Karpas-422 (cell line): ENCODE results near the gene DEXI. TPM values are rescaled to one million over a fixed set of nuclear protein-coding genes. Genes with fewer than 3 reads are reported as not detected.

Experiments
- DNase-seq: peaks from one replicate; pipeline ENCODE4 v3.0.0-alpha.2; 2015
- H2AFZ ChIP-seq: fragments of 200-600 bp; sonication (generic); 2 replicates; pipeline ENCODE4 v1.6.1; 2014; ENCODE audit warnings: antibody characterized with exemption, low read length, mixed read lengths
- H3K27ac ChIP-seq: fragments of 200-600 bp; sonication (generic); 2 replicates; pipeline ENCODE4 v1.5.1; 2014; ENCODE audit warnings: mild to moderate bottlenecking, low read length, moderate library complexity
- H3K27me3 ChIP-seq: fragments of 200-600 bp; sonication (generic); 2 replicates; pipeline ENCODE4 v1.6.1; 2014; ENCODE audit warnings: low read length, mixed read lengths
- H3K36me3 ChIP-seq: fragments of 200-600 bp; sonication (generic); 2 replicates; pipeline ENCODE4 v1.6.1; 2014; ENCODE audit warnings: low read length, mixed read lengths; ENCODE audit not compliant: insufficient read depth
- H3K4me1 ChIP-seq: fragments of 200-600 bp; sonication (generic); 2 replicates; pipeline ENCODE4 v1.6.1; 2014; ENCODE audit warnings: mild to moderate bottlenecking, low read length, mixed read lengths
- H3K4me2 ChIP-seq: fragments of 200-600 bp; sonication (generic); 2 replicates; pipeline ENCODE4 v1.6.1; 2014; ENCODE audit warnings: low read length, low read depth, mild to moderate bottlenecking; ENCODE audit not compliant: poor library complexity, severe bottlenecking
- H3K4me3 ChIP-seq: fragments of 200-600 bp; sonication (generic); 2 replicates; pipeline ENCODE4 v1.5.1; 2014; ENCODE audit warnings: mild to moderate bottlenecking, antibody characterized with exemption, low read length, mixed read lengths
- H3K79me2 ChIP-seq: fragments of 200-600 bp; sonication (generic); 2 replicates; pipeline ENCODE4 v1.6.1; 2014; ENCODE audit warnings: mild to moderate bottlenecking, low read length, mixed read lengths
- H3K9ac ChIP-seq: fragments of 200-600 bp; sonication (generic); 2 replicates; pipeline ENCODE4 v1.6.0; 2014; ENCODE audit warnings: low read length
- H3K9me2 ChIP-seq: fragments of 200-600 bp; sonication (generic), shearing (Covaris generic); replicated peaks from 2 replicates; pipeline ENCODE4 v1.6.0; 2014; ENCODE audit warnings: mild to moderate bottlenecking, low read length, moderate library complexity; ENCODE audit not compliant: insufficient read depth
- H3K9me3 ChIP-seq: fragments of 300-700, 200-600 bp; sonication (generic); 2 replicates; pipeline ENCODE4 v1.6.1; 2014; ENCODE audit warnings: low read length, mixed read lengths
- H4K20me1 ChIP-seq: fragments of 200-600 bp; sonication (generic); 2 replicates; pipeline ENCODE4 v1.6.1; 2014; ENCODE audit warnings: mild to moderate bottlenecking, antibody characterized with exemption, low read length, low read depth; ENCODE audit not compliant: insufficient read depth
- total RNA-seq: library from RNA; depleted of rRNA; stranded (reverse); fragments of >200 nt; shearing (Covaris generic); gene quantifications from 2 replicates; pipeline ENCODE4 v1.2.3, GENCODE V29; 2014; ENCODE audit warnings: low replicate concordance

DEXI gene
- total RNA-seq, 1 experiment from 2014 or later, result 40.7 TPM

GRCh38 chr16:10951026-10951425 is 8.8 kb upstream of the DEXI start:
- Histone ChIP-seq H3K4me3 (no peak overlapping the region), H3K9me3 (no peaks in the 10 kb centered on the region), H2AFZ (no peak overlapping the region), H3K36me3 (no peaks in the 10 kb centered on the region), H3K4me1 (peaks cover 34% of the 10 kb centered on the region), H4K20me1 (peaks cover 58% of the 10 kb centered on the region), H3K4me2 (no peak overlapping the region), H3K9me2 (no peaks in the 10 kb centered on the region), H3K27me3 (no peaks in the 10 kb centered on the region), H3K79me2 (peaks cover 2% of the 10 kb centered on the region; the same call in 1 of the 2 replicates), H3K9ac (no peak overlapping the region), H3K27ac (no peak overlapping the region)
- DNase-seq, result no peak

GRCh38 chr16:10950393-10950792 is 8.1 kb upstream of the DEXI start:
- no peaks in the 10 kb centered on the region for H3K9me3 ChIP-seq
- H3K9me2 ChIP-seq, result no peaks in the 10 kb centered on the region
- no peak overlapping the region for H3K4me2 ChIP-seq
- no peak overlapping the region for H3K4me3 ChIP-seq
- no peak overlapping the region for H3K27ac ChIP-seq
- H3K79me2 ChIP-seq, result peaks cover 8% of the 10 kb centered on the region; the same call in 1 of the 2 replicates
- H2AFZ ChIP-seq, result no peak overlapping the region
- no peaks in the 10 kb centered on the region for H3K36me3 ChIP-seq
- H3K27me3 ChIP-seq, result no peaks in the 10 kb centered on the region
- no peak for DNase-seq
- H4K20me1 ChIP-seq, result peaks cover 52% of the 10 kb centered on the region
- peaks cover 41% of the 10 kb centered on the region for H3K4me1 ChIP-seq
- H3K9ac ChIP-seq, result no peak overlapping the region

GRCh38 chr16:10949424-10949970 is 7.2 kb upstream of the DEXI start:
- Histone ChIP-seq H3K9me2 (no peaks in the 10 kb centered on the region), H3K4me3 (no peak overlapping the region; the same call in 1 of the 2 replicates), H3K79me2 (peaks cover 6% of the 10 kb centered on the region; the same call in 1 of the 2 replicates), H3K4me1 (peaks cover 45% of the 10 kb centered on the region), H3K9ac (no peak overlapping the region), H4K20me1 (peaks cover 43% of the 10 kb centered on the region), H3K9me3 (no peaks in the 10 kb centered on the region), H3K27me3 (no peaks in the 10 kb centered on the region), H3K4me2 (peak overlapping the region; percentile 56), H2AFZ (no peak overlapping the region), H3K27ac (no peak overlapping the region), H3K36me3 (no peaks in the 10 kb centered on the region)
- peak; percentile 95 for DNase-seq

- no peak overlapping the region for H3K4me2 ChIP-seq
- H3K4me1 ChIP-seq, result peaks cover 56% of the 10 kb centered on the region
- H3K9me3 ChIP-seq, result no peaks in the 10 kb centered on the region
- no peak overlapping the region for H3K4me3 ChIP-seq
- peaks cover 6% of the 10 kb centered on the region; the same call in 1 of the 2 replicates for H3K79me2 ChIP-seq
- H3K36me3 ChIP-seq, result no peaks in the 10 kb centered on the region
- no peak overlapping the region for H2AFZ ChIP-seq
- DNase-seq, result no peak
- H3K9me2 ChIP-seq, result no peaks in the 10 kb centered on the region
- no peaks in the 10 kb centered on the region for H3K27me3 ChIP-seq
- no peak overlapping the region for H3K27ac ChIP-seq
- H4K20me1 ChIP-seq, result peaks cover 28% of the 10 kb centered on the region
- no peak overlapping the region for H3K9ac ChIP-seq
Measured at GRCh38 chr16:10947211-10947787, 5.0 kb upstream of the DEXI start.

GRCh38 chr16:10946308-10946707 is 4.0 kb upstream of the DEXI start:
- H3K79me2 ChIP-seq, result peaks cover 10% of the 10 kb centered on the region
- H3K4me1 ChIP-seq, result peaks cover 56% of the 10 kb centered on the region
- H3K27me3 ChIP-seq, result no peaks in the 10 kb centered on the region
- H3K4me2 ChIP-seq, result peak overlapping the region; percentile 90
- peaks cover 21% of the 10 kb centered on the region for H4K20me1 ChIP-seq
- no peak overlapping the region for H3K4me3 ChIP-seq
- H3K9me3 ChIP-seq, result no peaks in the 10 kb centered on the region
- DNase-seq, result no peak
- H2AFZ ChIP-seq, result no peak overlapping the region
- no peak overlapping the region for H3K9ac ChIP-seq
- no peaks in the 10 kb centered on the region for H3K9me2 ChIP-seq
- no peaks in the 10 kb centered on the region for H3K36me3 ChIP-seq
- H3K27ac ChIP-seq, result no peak overlapping the region

GRCh38 chr16:10945065-10945787 is 3.0 kb upstream of the DEXI start:
- DNase-seq, result no peak
- H3K9ac ChIP-seq, result peak overlapping the region; percentile 92
- peak overlapping the region; percentile 90 for H3K4me2 ChIP-seq
- 0 out of 2 replicates have a peak, but pooled peaks cover under 1% of the 10 kb centered on the region for H3K36me3 ChIP-seq
- H2AFZ ChIP-seq, result no peak overlapping the region; the same call in 1 of the 2 replicates
- peaks cover 57% of the 10 kb centered on the region for H3K4me1 ChIP-seq
- peaks cover 21% of the 10 kb centered on the region for H4K20me1 ChIP-seq
- H3K79me2 ChIP-seq, result peaks cover 21% of the 10 kb centered on the region
- H3K27ac ChIP-seq, result no peak overlapping the region
- peak overlapping the region; percentile 96 for H3K4me3 ChIP-seq
- H3K27me3 ChIP-seq, result no peaks in the 10 kb centered on the region
- H3K9me2 ChIP-seq, result no peaks in the 10 kb centered on the region
- H3K9me3 ChIP-seq, result no peaks in the 10 kb centered on the region

GRCh38 chr16:10944249-10945064 is 2.2 kb upstream of the DEXI start, which contains the start of gene CLEC16A:
CLEC16A (plus strand) TSS chr16:10944564; CDS start chr16:10944718, 154 bp downstream.
- peak within 1 kb of the TSS; percentile 81; the same call in 1 of the 2 replicates for H2AFZ ChIP-seq
- H3K79me2 ChIP-seq, result peaks cover 29% of the 10 kb centered on the region
- DNase-seq, result peak; percentile 98
- peaks cover 57% of the 10 kb centered on the region for H3K4me1 ChIP-seq
- peak within 1 kb of the TSS; percentile 90 for H3K4me2 ChIP-seq
- peaks cover 23% of the 10 kb centered on the region for H4K20me1 ChIP-seq
- peak within 1 kb of the TSS; percentile 96 for H3K4me3 ChIP-seq
- H3K9me3 ChIP-seq, result no peaks in the 10 kb centered on the region
- H3K27me3 ChIP-seq, result no peaks in the 10 kb centered on the region
- no peak within 1 kb of the TSS for H3K27ac ChIP-seq
- H3K9ac ChIP-seq, result peak within 1 kb of the TSS; percentile 92
- H3K36me3 ChIP-seq, result 0 out of 2 replicates have a peak, but pooled peaks cover 5% of the 10 kb centered on the region
- H3K9me2 ChIP-seq, result no peaks in the 10 kb centered on the region
